ENCODE data around the gene CD248.

The CD248 gene

DNA sequence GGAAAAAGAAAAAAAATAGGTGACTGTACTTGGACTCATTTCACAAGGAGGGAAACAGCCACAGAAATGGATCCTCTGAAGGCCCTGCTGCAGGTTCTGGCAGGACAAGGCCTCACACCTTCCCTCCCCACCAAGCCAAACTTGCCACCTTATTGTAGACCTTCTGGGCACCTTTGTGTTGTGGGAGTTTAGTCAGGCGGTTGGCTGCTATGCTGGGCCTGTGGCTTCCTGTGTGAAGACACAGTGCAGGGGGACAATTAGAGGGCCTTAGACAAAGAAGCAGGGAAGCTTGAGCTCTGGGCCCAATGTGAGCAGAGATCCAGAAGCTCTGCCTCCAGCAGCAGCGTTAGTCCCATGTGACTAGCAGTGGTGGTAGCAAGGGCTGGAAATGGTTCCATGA, 44.2 kb downstream of the CD248 start:
- no peak for DNase-seq

GRCh38 chr11:66271816-66272215, 45.0 kb downstream of the CD248 start:
- DNase-seq = no peak

GRCh38 chr11:66268952-66269905, 47.6 kb downstream of the CD248 start:
- DNase-seq = peak; percentile 13 to 21

DNA sequence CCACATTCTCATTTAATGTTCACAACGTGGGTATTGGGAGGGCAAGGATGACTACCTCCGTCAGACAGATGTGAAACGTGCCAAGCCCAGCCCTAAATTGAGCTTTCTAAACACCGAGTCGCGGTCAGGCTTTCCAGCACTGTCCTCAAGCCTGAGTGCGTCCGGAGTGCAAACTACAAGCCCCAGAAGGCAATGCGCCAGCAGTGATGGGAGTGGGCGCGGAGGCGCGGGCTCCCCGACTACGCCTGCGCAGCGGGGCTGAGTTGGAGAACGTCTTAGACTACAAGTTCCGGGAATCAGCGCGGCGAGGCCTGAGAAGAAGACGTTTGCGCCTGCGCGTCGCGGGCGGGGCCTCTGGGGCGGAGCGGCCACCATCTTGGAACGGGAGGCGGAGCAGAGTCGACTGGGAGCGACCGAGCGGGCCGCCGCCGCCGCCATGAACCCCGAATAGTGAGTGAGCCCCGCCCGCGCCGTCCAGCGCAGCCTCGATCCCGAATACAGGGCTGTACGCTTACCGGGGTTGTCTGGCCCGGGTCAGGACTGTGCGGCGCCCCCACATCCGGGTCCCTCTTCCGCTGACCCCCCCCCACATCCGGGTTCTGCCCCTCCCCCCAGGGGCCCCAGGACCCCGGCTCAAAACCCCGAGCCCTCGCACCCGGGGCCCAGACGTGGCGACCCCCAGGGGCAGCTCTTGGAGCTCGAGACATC, 48.4 kb downstream of the CD248 start, which contains the start of gene RAB1B:
Gene RAB1B (plus strand): TSS at position 396 of the 708 bp plus-strand sequence. CDS start 41 bp downstream, at position 437.
- peak; percentile 97 for DNase-seq

DNA sequence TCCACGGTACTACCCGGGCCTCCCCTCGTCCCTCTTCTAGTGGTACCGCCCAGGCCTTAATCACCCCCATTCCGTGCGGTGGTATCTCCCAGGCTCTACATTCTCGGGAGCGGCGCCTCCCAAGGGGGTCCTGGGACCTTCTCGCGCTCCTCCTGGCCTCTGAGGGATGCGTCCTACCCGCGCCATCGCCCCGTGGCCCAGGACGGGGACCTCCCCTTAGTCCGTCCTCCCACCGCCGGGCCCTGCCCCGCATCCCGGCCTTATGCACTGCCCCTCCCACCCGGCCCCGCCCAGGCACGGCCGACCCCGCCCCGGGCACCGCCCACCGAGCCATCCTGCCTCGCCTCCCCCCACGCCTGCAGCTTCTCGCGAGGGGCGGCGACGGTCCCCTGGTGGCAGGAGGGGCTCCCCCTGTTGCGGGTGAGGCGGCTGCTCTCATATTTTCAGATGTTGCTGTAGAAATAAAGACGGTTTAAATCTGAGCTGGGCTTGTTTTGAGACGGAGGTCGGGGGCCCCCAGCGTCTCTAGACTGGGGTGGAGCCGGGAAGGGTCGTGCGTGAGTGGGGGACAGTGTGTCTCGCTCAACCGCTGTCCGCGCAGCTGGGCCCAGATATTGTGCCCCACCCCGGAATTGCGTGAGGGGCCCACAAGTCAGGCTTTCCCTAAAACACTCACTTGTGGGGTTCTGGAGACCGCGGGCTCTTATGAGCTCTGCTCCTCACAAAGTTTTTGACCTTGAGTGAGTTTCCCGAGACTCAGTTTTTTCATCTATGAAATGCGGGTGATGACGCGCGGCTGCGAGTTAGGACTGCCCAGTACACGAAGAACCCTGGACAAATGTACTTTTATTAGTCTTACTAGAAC, 49.2 kb downstream of the CD248 start:
- DNase-seq = peak; percentile 58 to 79

GRCh38 chr11:66267039-66267378, 49.8 kb downstream of the CD248 start:
- DNase-seq = no peak

DNA sequence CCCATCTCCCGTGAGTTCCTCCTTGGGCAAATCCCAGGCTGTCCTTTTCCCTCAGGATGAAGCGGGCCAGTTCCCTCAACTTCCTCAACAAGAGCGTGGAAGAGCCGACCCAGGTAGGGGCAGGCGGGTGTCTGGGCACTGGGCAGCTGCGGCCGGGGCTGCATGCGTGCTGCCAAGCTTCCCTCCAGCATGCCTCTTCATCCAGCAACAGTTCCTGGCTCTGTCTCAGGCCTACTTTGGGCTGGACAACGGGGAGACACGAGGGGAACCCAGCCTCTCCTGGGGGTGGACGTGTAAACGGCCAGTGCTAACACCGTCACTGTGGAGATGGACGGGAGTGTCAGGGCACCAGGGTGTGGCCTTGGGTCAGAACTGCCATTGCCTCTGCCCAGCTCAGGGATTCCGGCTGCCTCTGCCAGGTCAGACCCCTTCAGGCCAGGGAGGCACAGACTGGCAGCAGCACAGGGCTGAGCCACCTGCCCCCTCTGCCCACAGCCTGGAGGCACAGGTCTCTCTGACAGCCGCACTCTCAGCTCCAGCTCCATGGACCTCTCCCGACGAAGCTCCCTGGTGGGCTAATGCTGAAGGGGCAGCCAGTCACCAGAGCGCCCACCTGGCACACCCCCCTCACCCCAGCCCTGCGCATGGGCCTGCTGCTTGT, 50.3 kb downstream of the CD248 start:
- DNase-seq = no peak

GRCh38 chr11:66265531-66266377, 51.1 kb downstream of the CD248 start:
- no peak for DNase-seq

GRCh38 chr11:66264914-66265313, 51.9 kb downstream of the CD248 start:
- no peak for DNase-seq

Measured in bone marrow (tissue), 2 donors.